Ovary (tissue), 3 donors: ENCODE measurements around the gene TIAL1.

Source experiments
- CTCF ChIP-seq, 3 donors: fragments of 450-650 bp in 2 of 3; fragments of 200-600 bp in 1 of 3; IDR thresholded peaks; one replicate each; pipeline versions ENCODE4 v1.5.1 to v1.8.0; 2016 to 2022; ENCODE audit warnings: antibody characterized with exemption in 3 of 3, mild to moderate bottlenecking in 1 of 3
- EP300 ChIP-seq: sonication (generic); formaldehyde crosslinking; IDR thresholded peaks from one replicate; pipeline ENCODE4 v1.6.1; 2017; ENCODE audit warnings: antibody characterized with exemption
- POLR2A ChIP-seq: fragments of 450-650 bp; IDR thresholded peaks from one replicate; pipeline ENCODE4 v1.6.1; 2017; ENCODE audit warnings: antibody characterized with exemption, mild to moderate bottlenecking, moderate library complexity
- donor health status: DM: no; HTN: no; CAD: no.

DNA sequence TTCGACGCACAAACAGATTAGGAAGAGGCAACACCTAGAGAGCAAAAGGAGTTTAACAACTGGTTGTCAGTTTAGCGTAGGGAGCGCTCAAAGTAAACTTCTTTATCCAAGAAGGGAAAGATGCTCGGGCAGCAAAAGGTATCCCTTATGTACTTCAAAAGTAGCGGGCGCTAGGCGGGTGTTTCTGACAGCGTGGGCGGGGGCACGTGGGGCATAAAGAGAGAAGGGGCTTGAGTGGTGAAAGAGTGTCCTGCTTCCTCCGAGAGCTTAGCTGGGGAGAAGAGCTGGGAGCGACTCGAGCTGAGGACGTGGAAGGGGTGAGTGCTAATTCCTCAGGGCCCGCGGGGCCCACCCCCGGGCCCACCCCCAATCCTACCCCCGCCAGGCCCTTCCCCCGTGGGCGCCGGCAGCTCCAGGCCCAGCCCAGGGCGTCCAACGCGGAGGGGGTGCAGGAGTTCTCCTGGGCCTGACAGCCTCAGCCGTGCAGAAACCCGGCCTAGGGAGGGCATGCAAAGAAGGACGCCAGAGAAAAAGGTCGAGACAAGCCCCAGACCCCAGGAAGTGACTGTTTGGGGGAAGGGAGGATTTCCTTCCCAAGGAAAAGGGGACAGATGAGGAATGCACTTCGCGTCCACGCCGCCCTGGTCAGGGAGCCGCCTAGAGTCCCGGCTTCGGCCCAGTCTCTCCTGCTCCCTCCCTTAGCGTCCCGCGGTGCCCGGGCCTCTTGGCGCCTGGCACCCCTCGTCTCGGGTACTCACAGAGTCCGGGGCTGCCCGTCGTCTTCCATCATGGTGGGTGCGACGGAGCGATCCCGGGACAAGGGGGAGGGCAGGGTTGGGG is 868 bp downstream of the TIAL1 start:
- TF ChIP-seq POLR2A (no peak), CTCF (IDR thresholded peaks at IDR 0.05) (no peak), EP300 (no peak)
